ENCODE measurements around the gene ETV5.

ETV5 gene

GRCh38 chr3:185997130-185997529 lies 111.8 kb downstream of the ETV5 start:
- Histone ChIP-seq H3K9me3 (ENCODE audit: insufficient read depth, low read length) (no peaks in the 10 kb centered on the region), H3K27ac (ENCODE audit: low read depth, low read length) (no peak overlapping the region), H3K9me2 (replicated peaks; ENCODE audit: insufficient read depth, low read length) (no peaks in the 10 kb centered on the region), H3K4me2 (ENCODE audit: low read depth, low read length, poor library complexity, severe bottlenecking) (no peak overlapping the region), H2AFZ (ENCODE audit: low read depth, low read length, severe bottlenecking) (no peak overlapping the region), H3K79me2 (ENCODE audit: insufficient read depth, low read length) (no peaks in the 10 kb centered on the region), H3K36me3 (ENCODE audit: low read length) (no peaks in the 10 kb centered on the region), H3K9ac (ENCODE audit: low read length) (no peak overlapping the region), H4K20me1 (ENCODE audit: low read depth, low read length) (no peaks in the 10 kb centered on the region), H3K27me3 (ENCODE audit: low read length) (no peaks in the 10 kb centered on the region), H3F3A (ENCODE audit: insufficient read depth) (no peaks in the 10 kb centered on the region), H3K4me3 (ENCODE audit: insufficient read depth, low read length, poor library complexity, severe bottlenecking) (no peak overlapping the region)
- TF ChIP-seq CTCF (IDR thresholded peaks at IDR 0.05; ENCODE audit: insufficient read depth, low read length, poor library complexity, severe bottlenecking) (no peak), EZH2phosphoT487 (conservative IDR thresholded peaks at IDR 0.05; ENCODE audit: low read length) (no peak)

Data from SU-DHL-6 (cell line).